HG02759 (cell line): ENCODE measurements around the gene ALDH5A1.

ENCODE experiments used
- ATAC-seq: cut with Tn5 transposase; IDR thresholded peaks from one replicate; pipeline ENCODE4 v1.9.1; 2021; ENCODE audit warnings: mild to moderate bottlenecking, moderate library complexity; ENCODE audit not compliant: unreplicated experiment

Gene ALDH5A1

DNA sequence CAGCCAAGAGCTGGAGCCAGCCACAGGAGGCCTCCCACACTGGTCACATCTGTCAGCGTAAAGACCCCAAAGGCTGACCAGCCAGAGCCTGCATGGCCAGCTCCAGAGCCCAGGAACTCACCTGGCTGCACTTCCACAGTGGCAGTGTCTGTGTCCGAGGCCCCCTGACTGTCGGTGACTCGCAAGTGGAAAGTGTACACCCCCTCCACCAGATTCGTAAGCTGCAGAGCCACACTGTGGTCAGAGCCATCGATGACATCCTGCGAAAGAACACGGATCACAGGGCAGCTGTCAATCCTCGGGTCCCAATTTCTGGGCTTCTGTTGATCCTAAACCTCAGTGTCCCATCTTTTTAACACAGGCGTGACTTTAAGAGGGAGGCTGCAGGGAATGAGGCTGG lies 69.3 kb downstream of the ALDH5A1 start:
- ATAC-seq, result no peak

DNA sequence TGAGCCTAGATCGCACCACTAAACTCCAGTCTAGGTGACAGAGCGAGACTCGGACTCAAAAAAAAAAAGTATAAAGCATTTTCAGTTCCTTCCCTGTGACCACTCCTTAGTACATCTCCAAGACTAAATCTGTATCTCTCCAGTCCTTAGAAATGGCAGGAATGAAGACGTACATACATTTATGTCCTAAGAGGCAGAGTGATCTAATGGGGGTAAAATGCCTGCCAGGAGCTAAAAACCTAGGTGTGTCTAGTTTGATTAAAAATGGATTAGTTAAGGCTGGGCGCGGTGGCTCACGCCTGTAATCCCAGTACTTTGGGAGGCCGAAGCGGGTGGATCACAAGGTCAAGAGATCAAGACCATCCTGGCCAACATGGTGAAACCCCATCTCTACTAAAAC lies 70.4 kb downstream of the ALDH5A1 start:
- no peak for ATAC-seq

DNA sequence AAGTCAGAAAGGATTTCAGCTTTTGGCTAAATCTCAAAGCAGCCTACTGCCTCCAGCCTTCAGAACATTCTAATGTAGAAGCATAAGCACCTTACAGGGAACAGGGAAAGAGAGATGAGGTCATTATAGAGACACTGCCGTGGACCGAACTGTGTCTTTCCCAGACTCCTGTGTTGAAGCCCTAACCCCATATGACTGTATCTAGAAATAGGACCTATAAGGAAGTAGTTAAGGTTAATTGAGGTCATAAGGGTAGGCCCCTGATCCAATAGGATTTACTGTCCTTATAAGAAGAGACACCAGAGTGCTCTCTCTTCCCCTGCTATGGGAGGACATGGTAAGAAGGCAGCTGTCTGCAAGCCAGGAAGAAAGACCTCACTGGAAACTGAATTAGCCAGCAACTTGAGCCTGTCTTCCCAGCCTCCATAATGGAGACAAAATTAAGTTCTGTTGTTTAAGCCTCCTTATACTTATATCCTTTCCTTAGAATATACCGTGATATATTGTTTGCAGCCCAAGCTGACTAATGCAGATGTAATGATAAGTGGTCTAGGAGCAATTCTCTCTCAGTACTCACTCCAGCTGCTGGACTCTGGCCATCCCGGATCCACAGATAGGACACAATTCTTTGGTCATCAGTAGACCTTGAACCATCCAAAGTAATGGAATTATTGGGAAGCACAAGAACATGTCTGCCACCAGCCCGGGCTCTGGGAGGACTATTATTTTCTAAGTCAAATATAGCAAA lies 71.4 kb downstream of the ALDH5A1 start:
- ATAC-seq, result no peak

DNA sequence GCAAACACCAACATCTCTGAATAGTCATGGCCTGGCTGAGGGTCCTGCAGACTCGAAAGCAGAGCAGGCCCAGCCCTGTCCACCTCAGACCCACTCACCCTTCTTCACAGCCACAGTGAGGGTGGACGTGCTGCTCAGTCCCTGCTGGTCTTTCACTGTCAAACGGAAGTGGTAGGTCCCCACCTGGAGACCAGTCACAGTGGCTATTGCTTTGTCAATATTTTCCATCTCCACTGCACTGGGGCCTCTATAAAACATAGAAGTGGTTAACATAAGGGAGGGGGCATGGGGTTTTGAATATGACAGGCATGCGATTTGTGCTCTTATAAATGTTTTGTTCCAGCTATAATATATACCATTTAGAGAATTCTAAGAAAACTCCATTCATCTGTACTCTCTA lies 73.9 kb downstream of the ALDH5A1 start:
- no peak for ATAC-seq

DNA sequence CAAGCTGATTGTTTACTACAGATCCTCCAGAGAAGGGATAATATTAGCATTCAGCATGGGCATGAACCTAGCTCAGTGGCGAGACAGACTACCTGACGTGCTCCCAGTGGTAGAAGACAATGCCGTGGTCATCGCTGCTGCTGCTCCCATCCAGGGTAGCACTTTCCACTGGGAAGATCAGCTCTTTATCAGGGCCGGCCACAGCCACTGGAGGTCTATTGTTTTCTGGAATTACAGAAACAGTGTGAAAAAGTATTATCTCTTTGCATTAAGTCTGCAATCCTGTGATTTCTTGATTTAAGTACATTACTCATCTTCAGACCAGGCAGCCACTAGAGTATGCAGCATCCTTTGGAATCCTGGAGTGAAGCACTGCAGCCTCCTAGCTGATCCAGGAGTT lies 75.0 kb downstream of the ALDH5A1 start:
- ATAC-seq, result no peak

DNA sequence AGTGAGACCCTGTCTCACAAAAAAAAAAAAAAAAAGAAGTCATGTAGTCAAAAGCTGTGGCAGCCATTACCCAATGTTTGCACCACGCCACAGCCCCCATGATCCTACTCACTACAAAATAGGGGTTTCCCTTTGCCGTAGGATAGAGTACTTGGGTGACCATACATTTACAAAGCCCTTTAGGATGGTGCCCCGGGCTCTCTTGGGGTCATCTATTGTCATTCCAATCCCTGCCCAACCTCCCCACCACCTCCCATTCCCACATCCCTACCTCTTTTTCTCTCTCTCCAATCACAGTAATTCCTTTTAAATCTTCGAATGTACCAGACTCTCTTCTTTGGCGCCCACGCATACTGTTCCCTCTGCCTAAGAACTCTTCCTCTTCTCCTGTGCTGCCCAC lies 76.6 kb downstream of the ALDH5A1 start:
- ATAC-seq, result no peak

DNA sequence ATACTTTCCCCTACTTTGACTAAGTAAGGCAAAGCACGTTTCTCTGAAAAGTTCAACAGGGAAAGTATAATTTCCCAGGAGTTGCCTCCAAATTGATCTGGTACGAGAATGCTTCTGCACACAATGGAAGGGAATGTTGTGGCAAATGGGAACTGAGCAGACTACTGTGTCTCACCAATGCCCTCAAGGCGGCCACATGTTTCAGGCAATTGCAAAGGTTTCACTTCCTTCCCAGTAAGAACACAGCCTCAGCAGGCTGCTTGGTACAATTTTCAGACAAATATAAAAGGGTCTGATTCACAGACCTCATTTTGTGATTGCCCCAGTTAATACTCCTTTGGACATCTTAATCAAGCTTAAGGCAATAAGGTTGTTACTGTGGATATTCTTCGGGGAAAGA lies 80.0 kb downstream of the ALDH5A1 start:
- ATAC-seq, result peak; percentile 93

DNA sequence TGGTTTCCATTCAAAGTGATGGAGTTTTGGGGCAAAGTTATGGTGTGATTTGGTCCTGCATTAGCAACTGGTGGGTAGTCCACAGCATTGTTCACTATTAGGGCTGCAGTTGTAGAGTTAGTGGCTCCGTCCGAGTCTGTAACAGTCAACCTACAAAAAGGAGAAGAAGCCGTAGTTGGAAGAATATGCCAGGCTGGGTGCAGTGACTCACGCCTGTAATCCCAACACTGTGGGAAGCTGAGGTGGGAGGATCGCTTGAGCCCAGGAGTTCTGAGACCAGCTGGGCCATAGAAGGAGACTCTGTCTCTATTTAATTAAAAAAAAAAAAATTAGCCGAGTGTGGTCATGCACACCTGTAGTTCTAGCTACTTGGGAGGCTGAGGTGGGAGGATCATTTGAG lies 81.7 kb downstream of the ALDH5A1 start:
- no peak for ATAC-seq

DNA sequence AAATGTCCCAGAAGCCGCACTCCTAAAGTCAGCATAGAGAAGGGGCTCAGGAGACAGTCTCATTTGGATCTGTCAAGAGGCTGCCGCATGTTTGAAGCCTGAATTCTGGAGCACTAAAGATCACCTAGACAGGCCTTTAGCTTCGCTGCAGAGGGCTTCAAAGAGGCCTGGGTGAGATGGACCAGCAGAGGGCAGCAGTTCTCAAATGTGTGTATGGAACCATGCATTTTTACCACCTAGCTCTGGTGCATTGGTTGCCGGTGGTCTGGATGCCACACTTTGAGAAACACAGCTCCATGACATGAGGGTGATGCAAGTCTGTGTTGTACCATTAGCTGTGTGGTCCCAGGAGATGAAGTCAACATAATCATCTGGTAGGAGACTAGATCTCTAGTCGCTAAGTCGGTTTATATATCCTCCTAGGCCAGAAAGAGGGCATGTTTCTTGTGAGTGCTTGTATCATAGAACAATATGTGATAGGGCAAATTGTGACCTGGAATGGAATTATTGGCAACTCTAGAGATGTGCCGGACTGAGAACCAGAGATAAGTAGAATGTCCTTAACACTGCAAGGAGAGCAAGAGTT lies 86.4 kb downstream of the ALDH5A1 start:
- peak; percentile 73 for ATAC-seq

DNA sequence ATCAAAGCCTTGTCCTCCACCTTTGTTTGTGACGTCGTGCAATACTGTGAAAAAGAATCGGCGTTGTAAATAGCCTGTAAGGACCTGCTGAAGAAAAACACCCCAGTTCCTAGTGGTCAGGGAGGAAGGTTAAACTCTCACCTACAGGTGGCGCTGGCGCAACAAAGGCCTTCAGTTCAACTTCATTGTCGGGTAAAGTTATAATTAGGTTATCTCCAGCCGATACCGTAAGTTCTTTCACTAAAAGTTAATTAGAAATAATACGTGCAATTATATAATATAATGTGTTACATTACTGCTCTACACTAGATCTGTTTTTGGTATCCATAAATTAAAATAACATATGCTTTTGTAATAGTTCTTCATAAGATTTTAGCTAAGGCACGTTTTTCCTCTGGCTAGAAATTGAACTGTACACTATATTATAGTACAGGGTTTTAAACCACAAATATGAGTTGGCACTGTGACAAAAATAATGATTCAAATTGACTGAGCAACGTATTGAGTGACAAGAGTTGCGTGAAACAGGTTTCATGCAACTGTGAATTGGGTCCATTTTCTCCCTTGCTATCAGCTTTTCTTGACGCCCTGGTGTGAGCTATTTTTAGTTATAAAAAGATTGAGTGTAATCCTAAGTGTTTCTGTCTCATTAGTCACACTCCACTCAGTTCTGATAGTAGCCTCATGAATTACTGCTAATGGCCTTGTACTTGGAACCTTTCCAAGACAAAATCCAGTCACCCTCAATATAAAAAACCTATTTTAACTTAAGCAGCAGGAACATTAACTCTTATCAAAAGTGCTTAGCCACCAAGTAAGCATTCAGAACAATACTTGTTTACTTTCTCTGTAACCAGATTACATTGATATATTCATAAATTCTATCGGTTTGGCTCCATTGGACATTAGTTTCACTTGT lies 89.0 kb downstream of the ALDH5A1 start:
- peak; percentile 80 for ATAC-seq

DNA sequence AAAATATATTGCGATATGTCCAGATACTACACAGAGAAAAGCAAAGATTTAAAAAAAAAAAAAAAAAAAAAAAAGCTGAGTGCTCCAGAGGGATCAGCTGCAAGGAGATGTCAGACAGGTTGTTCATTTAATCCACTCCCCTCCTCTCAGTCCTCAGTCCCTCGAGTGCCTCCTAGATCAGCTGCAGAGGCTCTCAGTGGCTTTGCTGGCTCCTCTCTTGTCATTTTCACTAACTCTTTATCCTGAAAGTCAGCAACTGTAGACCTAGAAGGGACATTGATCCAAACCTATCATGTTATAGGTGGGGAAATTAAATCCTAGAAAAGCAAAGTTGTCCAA lies 89.6 kb downstream of the ALDH5A1 start:
- no peak for ATAC-seq
